Gastrocnemius medialis (tissue), 4 donors: ENCODE measurements around the gene SLC38A4.

Source experiments
- CTCF ChIP-seq, 5 experiments: fragments of 450-650 bp in 3 of 5; fragments of 200-600 bp in 2 of 5; sonication (generic) in 2 of 5; IDR thresholded peaks in 4 of 5; conservative IDR thresholded peaks in 1 of 5; 1 replicate in 4 of 5; 2 replicates in 1 of 5; pipeline ENCODE4 v1.5.1; 2016 to 2019; ENCODE audit warnings: antibody characterized with exemption in 5 of 5, mild to moderate bottlenecking in 3 of 5, moderate library complexity in 3 of 5
- POLR2A ChIP-seq, 2 donors: fragments of 450-650 bp; IDR thresholded peaks; one replicate each; pipeline ENCODE4 v1.6.1; 2017; ENCODE audit warnings: antibody characterized with exemption in 2 of 2, mild to moderate bottlenecking in 2 of 2, moderate library complexity in 2 of 2

- TF ChIP-seq POLR2A (IDR thresholded peaks at IDR 0.05) (no peak), CTCF (IDR thresholded peaks at IDR 0.05 in 4 of 5, conservative IDR thresholded peaks at IDR 0.05 in 1 of 5) (no peak)
Measured at GRCh38 chr12:46790066-46790465, 35.7 kb downstream of the SLC38A4 start.
